Neural progenitor cell (in vitro differentiated cells): ENCODE measurements around the gene RNF114.

Source experiments
- CTCF ChIP-seq: fragments of 200-600 bp; sonication (generic); IDR thresholded peaks from 2 replicates; pipeline ENCODE4 v1.5.1; 2017; ENCODE audit warnings: antibody characterized with exemption, mild to moderate bottlenecking
- EZH2 ChIP-seq: fragments of 200-600 bp; sonication (generic); IDR thresholded peaks from 2 replicates; pipeline ENCODE4 v1.6.1; 2017; ENCODE audit warnings: antibody characterized with exemption, mild to moderate bottlenecking, moderate library complexity

DNA sequence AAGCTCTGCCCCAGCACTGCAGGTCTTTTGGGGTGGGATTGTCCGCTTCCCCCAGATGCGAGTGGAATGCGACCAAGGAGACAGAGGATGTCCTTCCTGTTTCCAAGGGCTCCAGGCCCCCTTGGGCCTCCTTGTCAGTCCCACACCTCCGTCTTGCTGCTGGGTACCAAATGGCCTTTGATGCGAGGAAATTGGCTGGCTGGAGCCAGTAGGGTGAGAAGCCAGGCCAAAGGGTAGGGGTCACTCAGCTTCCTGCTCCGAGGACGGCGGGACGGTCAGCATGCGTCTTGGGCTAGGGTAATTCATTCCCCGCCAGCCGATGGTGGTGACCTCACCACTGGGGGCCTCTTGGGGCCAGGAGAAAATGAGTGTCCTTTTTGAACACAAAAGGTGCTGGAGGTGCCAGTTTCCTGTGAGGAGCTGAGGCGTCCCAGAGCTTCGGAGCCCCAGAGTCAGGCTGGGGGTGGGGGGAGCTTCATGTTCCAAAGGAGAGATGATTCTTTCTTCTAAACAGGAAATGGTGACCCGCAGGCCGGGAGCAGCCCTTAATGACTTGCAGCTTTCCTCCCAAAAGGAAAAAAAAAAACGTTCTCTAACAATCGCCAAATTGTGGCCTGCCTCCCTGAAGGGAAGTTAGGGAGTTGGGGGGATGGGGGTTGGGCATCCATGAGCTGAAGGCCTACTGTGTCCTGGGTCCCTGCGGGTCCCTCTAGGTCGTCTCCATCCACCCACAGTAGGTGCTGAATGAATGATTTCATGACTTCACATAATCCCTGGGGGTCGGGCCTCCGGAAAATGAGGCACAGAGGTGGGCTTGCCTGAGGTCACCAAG lies 53.3 kb downstream of the RNF114 start:
- TF ChIP-seq CTCF (no peak), EZH2 (no peak)
